Esophagus muscularis mucosa (tissue), 4 donors: ENCODE results near the gene IKZF2.

Source experiments
- CTCF ChIP-seq, 3 experiments: fragments of 200-600 bp in 2 of 3; fragments of 450-650 bp in 1 of 3; sonication (generic) in 2 of 3; IDR thresholded peaks; one replicate each; pipeline ENCODE4 v1.5.1; 2017 to 2019; ENCODE audit warnings: antibody characterized with exemption in 3 of 3, mild to moderate bottlenecking in 2 of 3, moderate library complexity in 1 of 3
- EP300 ChIP-seq: sonication (generic); formaldehyde crosslinking; IDR thresholded peaks from one replicate; pipeline ENCODE4 v1.6.1; 2017; ENCODE audit warnings: antibody characterized with exemption
- POLR2A ChIP-seq: fragments of 450-650 bp; IDR thresholded peaks from one replicate; pipeline ENCODE4 v1.6.1; 2017; ENCODE audit warnings: antibody characterized with exemption, moderate library complexity, mild to moderate bottlenecking, low read depth
- POLR2AphosphoS5 ChIP-seq, 2 donors: sonication (generic); formaldehyde crosslinking; IDR thresholded peaks; one replicate each; pipeline ENCODE4 v1.6.1; 2017; ENCODE audit warnings: antibody characterized with exemption in 2 of 2

GRCh38 chr2:212974692-212975091, 176.7 kb downstream of the IKZF2 start:
- TF ChIP-seq POLR2AphosphoS5 (IDR thresholded peaks at IDR 0.05) (no peak), EP300 (no peak), CTCF (IDR thresholded peaks at IDR 0.05) (no peak), POLR2A (no peak)
